SU-DHL-6 (cell line): Measurements from ENCODE around the gene AP1B1.

ENCODE experiments used
- H2AFZ ChIP-seq: fragments of 200-600 bp; sonication (generic); 2 replicates; pipeline ENCODE4 v1.6.1; 2014; ENCODE audit warnings: low read depth, mild to moderate bottlenecking, moderate library complexity, mixed read lengths, antibody characterized with exemption, low read length; ENCODE audit not compliant: severe bottlenecking
- H3F3A ChIP-seq: fragments of 200-600 bp; shearing (Covaris generic); 2 replicates; pipeline ENCODE4 v1.6.0; 2016; ENCODE audit warnings: antibody characterized with exemption, mild to moderate bottlenecking; ENCODE audit not compliant: insufficient read depth
- H3K27ac ChIP-seq: fragments of 200-600 bp; sonication (generic); 2 replicates; pipeline ENCODE4 v1.5.1; 2016; ENCODE audit warnings: low read depth, mild to moderate bottlenecking, low read length, moderate library complexity, mixed read lengths
- H3K27me3 ChIP-seq: fragments of 200-600 bp; sonication (generic), shearing (Covaris generic); 2 replicates; pipeline ENCODE4 v1.6.0; 2014; ENCODE audit warnings: mild to moderate bottlenecking, low read length
- H3K36me3 ChIP-seq: fragments of 200-600 bp; sonication (generic); 2 replicates; pipeline ENCODE4 v1.6.1; 2014; ENCODE audit warnings: mild to moderate bottlenecking, low read length, mixed read lengths
- H3K4me2 ChIP-seq: fragments of 300-600, 200-600 bp; shearing (Covaris generic), sonication (generic); 2 replicates; pipeline ENCODE4 v1.6.0; 2014; ENCODE audit warnings: low read length, low read depth, mild to moderate bottlenecking; ENCODE audit not compliant: poor library complexity, severe bottlenecking
- H3K4me3 ChIP-seq: fragments of 200-600 bp; sonication (generic); 2 replicates; pipeline ENCODE4 v1.5.1; 2014; ENCODE audit warnings: antibody characterized with exemption, low read length, mild to moderate bottlenecking, mixed read lengths; ENCODE audit not compliant: insufficient read depth, poor library complexity, severe bottlenecking
- H3K79me2 ChIP-seq: fragments of 200-600 bp; sonication (generic); 2 replicates; pipeline ENCODE4 v1.6.1; 2014; ENCODE audit warnings: mild to moderate bottlenecking, low read length, moderate library complexity; ENCODE audit not compliant: insufficient read depth
- H3K9ac ChIP-seq: fragments of 200-600 bp; sonication (generic); 2 replicates; pipeline ENCODE4 v1.7.0; 2014; ENCODE audit warnings: mild to moderate bottlenecking, low read length
- H3K9me2 ChIP-seq: fragments of 200-600 bp; sonication (generic); replicated peaks from 2 replicates; pipeline ENCODE4 v1.6.1; 2014; ENCODE audit warnings: low read length; ENCODE audit not compliant: insufficient read depth
- H3K9me3 ChIP-seq: fragments of 200-600 bp; sonication (generic); 2 replicates; pipeline ENCODE4 v1.6.1; 2014; ENCODE audit warnings: low read length, mixed read lengths; ENCODE audit not compliant: insufficient read depth
- H4K20me1 ChIP-seq: fragments of 200-600 bp; sonication (generic); 2 replicates; pipeline ENCODE4 v1.6.1; 2014; ENCODE audit warnings: low read depth, mild to moderate bottlenecking, antibody characterized with exemption, low read length, moderate library complexity, mixed read lengths
- CTCF ChIP-seq: fragments of 200-600 bp; sonication (generic); IDR thresholded peaks from one replicate; pipeline ENCODE4 v1.5.1; 2017; ENCODE audit warnings: antibody characterized with exemption, mild to moderate bottlenecking, low read length, moderate library complexity; ENCODE audit not compliant: insufficient read depth, poor library complexity, severe bottlenecking
- EZH2phosphoT487 ChIP-seq: fragments of 200-600 bp; sonication (generic), shearing (Covaris generic); conservative IDR thresholded peaks from 2 replicates; pipeline ENCODE4 v1.6.1; 2018; ENCODE audit warnings: mild to moderate bottlenecking, antibody characterized with exemption, low read length, moderate library complexity, mixed read lengths

The AP1B1 gene

GRCh38 chr22:29326481-29326880 lies 61.9 kb downstream of the AP1B1 start:
- H2AFZ ChIP-seq: no peak overlapping the region
- no peaks in the 10 kb centered on the region for H3K27me3 ChIP-seq
- TF ChIP-seq CTCF: no peak
- TF ChIP-seq EZH2phosphoT487: no peak
- H3K9ac ChIP-seq: no peak overlapping the region
- no peaks in the 10 kb centered on the region for H3K36me3 ChIP-seq
- H3K9me3 ChIP-seq: no peaks in the 10 kb centered on the region
- H3K4me3 ChIP-seq: no peak overlapping the region
- no peak overlapping the region for H3K27ac ChIP-seq
- H4K20me1 ChIP-seq: no peaks in the 10 kb centered on the region
- peaks cover 3% of the 10 kb centered on the region; the same call in 1 of the 2 replicates for H3F3A ChIP-seq
- H3K9me2 ChIP-seq: no peaks in the 10 kb centered on the region
- no peak overlapping the region for H3K4me2 ChIP-seq
- no peaks in the 10 kb centered on the region for H3K79me2 ChIP-seq

GRCh38 chr22:29325785-29326315 lies 62.5 kb downstream of the AP1B1 start:
- Histone ChIP-seq H3K79me2 (no peaks in the 10 kb centered on the region), H3K4me2 (no peak overlapping the region), H2AFZ (no peak overlapping the region), H3K4me3 (no peak overlapping the region), H3K27ac (no peak overlapping the region), H3K9ac (no peak overlapping the region), H3K36me3 (no peaks in the 10 kb centered on the region), H3K27me3 (no peaks in the 10 kb centered on the region), H3K9me2 (no peaks in the 10 kb centered on the region), H4K20me1 (no peaks in the 10 kb centered on the region), H3F3A (peaks cover 3% of the 10 kb centered on the region; the same call in 1 of the 2 replicates), H3K9me3 (no peaks in the 10 kb centered on the region)
- TF ChIP-seq EZH2phosphoT487 (no peak), CTCF (no peak)

GRCh38 chr22:29325356-29325755 lies 63.0 kb downstream of the AP1B1 start:
- no peak overlapping the region for H2AFZ ChIP-seq
- no peaks in the 10 kb centered on the region for H3K79me2 ChIP-seq
- H3K9ac ChIP-seq: no peak overlapping the region
- no peak overlapping the region for H3K4me2 ChIP-seq
- H3F3A ChIP-seq: peaks cover 5% of the 10 kb centered on the region; the same call in 1 of the 2 replicates
- TF ChIP-seq EZH2phosphoT487 (no peak), CTCF (no peak)
- H3K9me3 ChIP-seq: no peaks in the 10 kb centered on the region
- no peak overlapping the region for H3K4me3 ChIP-seq
- H3K9me2 ChIP-seq: no peaks in the 10 kb centered on the region
- no peaks in the 10 kb centered on the region for H4K20me1 ChIP-seq
- H3K36me3 ChIP-seq: no peaks in the 10 kb centered on the region
- no peak overlapping the region for H3K27ac ChIP-seq
- H3K27me3 ChIP-seq: no peaks in the 10 kb centered on the region
